GM12878 (cell line): Measurements from ENCODE around the gene COBLL1. TPM values are rescaled to one million over a fixed set of nuclear protein-coding genes. Genes with fewer than 3 reads are reported as not detected.
A peak's percentile ranks its signal among the peaks of the same experiment; 100 is the strongest.

Experiments used
- ATAC-seq: fragments of 200-7000 bp; cut with Tn5 transposase; 3 replicates; pipeline ENCODE4 v1.9.1; 2020; ENCODE audit warnings: mild to moderate bottlenecking, moderate library complexity
- BruUV-seq: library from RNA; stranded (reverse); fragments of 400-500 nt; replicated peaks from 2 replicates; lab custom pipeline; 2021; lab: Mats Ljungman, UMichigan
- CTCF ChIA-PET: fragments of 300-600 bp; sonication (Branson Sonifier 250); formaldehyde crosslinking; extraction: SDS; loops from one replicate; lab custom pipeline; 2021; ENCODE audit warnings: inconsistent platforms; lab: Yijun Ruan, JAX
- POLR2A ChIA-PET: fragments of 350-600 bp; formaldehyde crosslinking; extraction: SDS; loops from one replicate; lab custom pipeline; 2021; ENCODE audit warnings: inconsistent platforms; lab: Charles Lee
- RAD21 ChIA-PET: fragments of 300-600 bp; sonication (Branson Sonifier 250); formaldehyde crosslinking; loops from one replicate; lab custom pipeline; 2023; ENCODE audit warnings: antibody characterized with exemption; ENCODE audit not compliant: unreplicated experiment; lab: Charles Lee
- SMC1A ChIA-PET: fragments of 300-600 bp; sonication (Branson Sonifier 250); formaldehyde crosslinking; loops from one replicate; lab custom pipeline; 2023; ENCODE audit not compliant: unreplicated experiment, uncharacterized antibody; lab: Charles Lee
- DNase-seq: peaks from one replicate; pipeline ENCODE4 v3.0.0-alpha.2; 2011; ENCODE audit warnings: low read depth, low spot score
- FAIRE-seq: peaks from 3 replicates; lab custom pipeline; 2011; peaks lifted over from hg19 to GRCh38; lab: Jason Lieb, UNC
- H2AFZ ChIP-seq: 2 replicates; pipeline ENCODE4 v1.6.0; 2011; ENCODE audit warnings: low read depth, low read length, control low read depth; ENCODE audit not compliant: control insufficient read depth
- H3K27ac ChIP-seq: 2 replicates; pipeline ENCODE4 v1.5.1; 2011; ENCODE audit warnings: control low read depth; ENCODE audit not compliant: control insufficient read depth, insufficient read depth
- H3K27me3 ChIP-seq, 2 experiments: replicated peaks in 1 of 2; 2 replicates each; pipeline versions ENCODE4 v1.6.0 to v1.6.1; 2011; ENCODE audit warnings: low read length in 1 of 2; ENCODE audit not compliant: control insufficient read depth in 2 of 2, insufficient read depth in 2 of 2
- H3K36me3 ChIP-seq, 2 experiments: 2 replicates each; pipeline ENCODE4 v1.5.1; 2011; ENCODE audit warnings: low read length in 1 of 2; ENCODE audit not compliant: control insufficient read depth in 2 of 2, insufficient read depth in 2 of 2
- H3K4me1 ChIP-seq: 2 replicates; pipeline ENCODE4 v1.6.1; 2011; ENCODE audit warnings: mild to moderate bottlenecking, low read length, moderate library complexity, mixed read lengths; ENCODE audit not compliant: control insufficient read depth, insufficient read depth
- H3K4me2 ChIP-seq: 2 replicates; pipeline ENCODE4 v1.6.0; 2011; ENCODE audit warnings: control low read depth; ENCODE audit not compliant: control insufficient read depth, insufficient read depth
- H3K4me3 ChIP-seq: fragments of 200-600 bp; sonication (generic); 2 replicates; pipeline ENCODE4 v1.5.1; 2016
- H3K79me2 ChIP-seq: 2 replicates; pipeline ENCODE4 v1.6.0; 2011; ENCODE audit warnings: low read length; ENCODE audit not compliant: control insufficient read depth, insufficient read depth
- H3K9ac ChIP-seq: 2 replicates; pipeline ENCODE4 v1.8.0; 2011; ENCODE audit warnings: low read length, control low read depth, mixed read lengths; ENCODE audit not compliant: control insufficient read depth, insufficient read depth
- H3K9me3 ChIP-seq: replicated peaks from 3 replicates; pipeline ENCODE4 v1.5.1; 2011; ENCODE audit warnings: mild to moderate bottlenecking, low read length; ENCODE audit not compliant: control insufficient read depth, insufficient read depth
- H4K20me1 ChIP-seq: 2 replicates; pipeline ENCODE4 v1.6.0; 2011; ENCODE audit not compliant: control insufficient read depth, insufficient read depth
- CTCF ChIP-seq, 3 experiments: IDR thresholded peaks in 2 of 3; conservative IDR thresholded peaks in 1 of 3; 2 replicates each; pipeline ENCODE4 v1.5.1; 2011; ENCODE audit warnings: low read depth in 3 of 3, low read length in 3 of 3, mild to moderate bottlenecking in 3 of 3, control low read depth in 2 of 3, moderate library complexity in 2 of 3, inconsistent platforms in 1 of 3, mixed read lengths in 1 of 3; ENCODE audit not compliant: control insufficient read depth in 2 of 3, insufficient read depth in 1 of 3; ENCODE audit errors: extremely low read depth in 1 of 3
- EZH2 ChIP-seq: IDR thresholded peaks from 2 replicates; pipeline ENCODE4 v1.6.1; 2012; ENCODE audit warnings: low read depth, mild to moderate bottlenecking, control low read depth, inconsistent platforms, low read length, borderline replicate concordance; ENCODE audit not compliant: control insufficient read depth
- JUNB ChIP-seq: IDR thresholded peaks from 2 replicates; pipeline ENCODE4 v1.6.1; 2016; ENCODE audit warnings: antibody characterized with exemption, mild to moderate bottlenecking
- RUNX3 ChIP-seq: IDR thresholded peaks from 2 replicates; pipeline ENCODE4 v1.6.1; 2012; ENCODE audit warnings: low read length, inconsistent platforms
- WGBS: methylation state at CpG from one replicate; pipeline ENCODE4 v1.1.6; 2016; ENCODE audit warnings: low lambda C conversion rate; ENCODE audit not compliant: insufficient replicate concordance, insufficient coverage; ENCODE audit errors: missing lambda C conversion rate; 5-methylcytosine and 5-hydroxymethylcytosine counted together
- in situ Hi-C: fragments of 300-500 bp; cut with MboI; formaldehyde crosslinking; loops from 9 replicates; pipeline ENCODE4 v1.14.3; 2018; ENCODE audit warnings: mixed read lengths
- intact Hi-C: fragments of 100-400 bp; cut with micrococcal nuclease; formaldehyde crosslinking; loops from one replicate; pipeline ENCODE4 v1.14.2; 2022; ENCODE audit not compliant: unreplicated experiment
- polyA plus RNA-seq, 11 experiments: library from polyadenylated mRNA; depleted of rRNA in 4 of 11; unstranded in 6 of 11; stranded (reverse) in 5 of 11; fragments of >200 nt; fragmentation: Nextera tagmentation in 4 of 11; fragmentation: Illumina TruSeq in 1 of 11; extraction: Ambion mirVana in 4 of 11; extraction: Trizol in 1 of 11; gene quantifications; 1 replicate in 1 of 11; 2 replicates in 10 of 11; pipeline versions ENCODE4 v1.2.1 to v1.2.3, GENCODE V29; 2011 to 2016; ENCODE audit warnings: inconsistent platforms in 2 of 11, missing spikeins in 2 of 11, low read depth in 1 of 11
- total RNA-seq, 4 experiments: library from RNA; depleted of rRNA in 3 of 4; stranded (reverse); fragments of >200 nt in 3 of 4; fragmentation: Illumina TruSeq in 1 of 4; extraction: Trizol in 1 of 4; gene quantifications; 2 replicates each; pipeline versions ENCODE4 v1.2.1 to v1.2.3, GENCODE V29; 2013 to 2021

The COBLL1 gene
- total and polyA plus RNA-seq, 10 of the 15 experiments (the other 5 are each of a cell fraction or from before 2014, with no cell fraction given), result 0.46 TPM; not detected in 9

GRCh38 chr2:164779383-164780057 lies 62.1 kb downstream of the COBLL1 start (continued):
- TF ChIP-seq EZH2, result no peak

- CTCF ChIA-PET, result no interaction called here
- Histone ChIP-seq H3K27ac (no peak overlapping the region), H3K4me2 (no peak overlapping the region), H3K79me2 (no peaks in the 10 kb centered on the region), H3K9ac (no peak overlapping the region), H4K20me1 (no peaks in the 10 kb centered on the region), H3K9me3 (no peaks in the 10 kb centered on the region; the same call in 2 of the 3 replicates), H3K4me1 (no peaks in the 10 kb centered on the region), H2AFZ (no peak overlapping the region), H3K27me3 (peaks cover 0 to 2% of the 10 kb centered on the region in 2 experiments; a peak in 3 of 4 replicates), H3K4me3 (no peak overlapping the region), H3K36me3 (no peaks in the 10 kb centered on the region)
- intact Hi-C loops, result no loop called here
- BruUV-seq, result no TSS peak
- no peak for DNase-seq
- WGBS, result 40% methylated on average over 3 of the region's 3 CpGs
- in situ Hi-C loops, result no loop called here
- FAIRE-seq, result no peak
- SMC1A ChIA-PET, result no interaction called here
- TF ChIP-seq JUNB (peak; percentile 13; the same call in 1 of the 2 replicates), RUNX3 (peak; percentile 26; the same call in 1 of the 2 replicates), CTCF (IDR thresholded peaks at IDR 0.05 in 2 of 3, conservative IDR thresholded peaks at IDR 0.05 in 1 of 3; ENCODE audit: control insufficient read depth in 2 of 3, extremely low read depth in 1 of 3, insufficient read depth in 1 of 3, low read depth in 3 of 3, low read length in 3 of 3) (no peak)
- RAD21 ChIA-PET, result no interaction called here
- ATAC-seq, result no peak
- POLR2A ChIA-PET, result interaction anchor here (0.6 kb wide), 1 partner anchor 1841 kb away, joined by 3 read pairs; no protein-coding TSS in a partner anchor
These were observed 62.9 kb downstream of the COBLL1 start for GRCh38 chr2:164778723-164779122.
